ENCODE data around the gene SLC39A13.
A peak's percentile ranks its signal among the peaks of the same experiment; 100 is the strongest.

SLC39A13 gene

DNA sequence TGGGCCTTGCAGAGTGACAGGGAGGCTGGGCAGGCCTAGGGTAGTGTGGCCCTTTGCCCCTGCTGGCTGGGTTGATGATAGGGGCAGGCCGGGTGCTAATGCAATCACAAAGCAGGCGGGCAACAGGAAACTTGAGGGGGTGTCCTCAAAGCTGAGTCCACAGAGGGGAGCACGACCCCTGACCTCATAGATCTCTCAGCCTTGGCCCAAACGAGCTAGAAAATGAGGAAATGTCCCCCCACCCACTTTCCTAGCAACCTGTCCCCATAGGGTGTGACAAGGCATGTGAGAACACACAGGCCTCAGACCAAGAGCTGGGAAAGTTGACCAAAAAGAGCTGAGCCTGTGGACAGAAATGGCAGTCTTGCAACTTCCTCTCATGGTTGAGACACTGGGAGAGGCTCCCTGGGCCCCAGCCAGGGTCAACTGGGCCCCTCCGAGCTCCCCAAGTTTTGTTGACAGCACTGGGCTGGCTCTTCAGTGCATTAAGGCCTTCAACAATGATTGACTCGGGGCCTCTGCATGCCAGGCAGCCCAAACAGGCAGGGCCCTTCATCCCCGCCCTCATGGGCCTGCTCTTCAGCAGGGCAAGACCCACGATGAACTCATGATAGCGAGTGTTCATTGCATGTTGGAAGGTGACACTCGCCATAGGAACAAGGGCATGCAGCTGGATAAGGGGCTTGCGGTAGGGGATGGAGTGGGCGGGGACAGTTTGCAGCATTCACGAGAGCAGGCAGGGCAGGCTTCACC is 20.3 kb upstream of the SLC39A13 start:
- peak; percentile 93 to 100 for DNase-seq

DNA sequence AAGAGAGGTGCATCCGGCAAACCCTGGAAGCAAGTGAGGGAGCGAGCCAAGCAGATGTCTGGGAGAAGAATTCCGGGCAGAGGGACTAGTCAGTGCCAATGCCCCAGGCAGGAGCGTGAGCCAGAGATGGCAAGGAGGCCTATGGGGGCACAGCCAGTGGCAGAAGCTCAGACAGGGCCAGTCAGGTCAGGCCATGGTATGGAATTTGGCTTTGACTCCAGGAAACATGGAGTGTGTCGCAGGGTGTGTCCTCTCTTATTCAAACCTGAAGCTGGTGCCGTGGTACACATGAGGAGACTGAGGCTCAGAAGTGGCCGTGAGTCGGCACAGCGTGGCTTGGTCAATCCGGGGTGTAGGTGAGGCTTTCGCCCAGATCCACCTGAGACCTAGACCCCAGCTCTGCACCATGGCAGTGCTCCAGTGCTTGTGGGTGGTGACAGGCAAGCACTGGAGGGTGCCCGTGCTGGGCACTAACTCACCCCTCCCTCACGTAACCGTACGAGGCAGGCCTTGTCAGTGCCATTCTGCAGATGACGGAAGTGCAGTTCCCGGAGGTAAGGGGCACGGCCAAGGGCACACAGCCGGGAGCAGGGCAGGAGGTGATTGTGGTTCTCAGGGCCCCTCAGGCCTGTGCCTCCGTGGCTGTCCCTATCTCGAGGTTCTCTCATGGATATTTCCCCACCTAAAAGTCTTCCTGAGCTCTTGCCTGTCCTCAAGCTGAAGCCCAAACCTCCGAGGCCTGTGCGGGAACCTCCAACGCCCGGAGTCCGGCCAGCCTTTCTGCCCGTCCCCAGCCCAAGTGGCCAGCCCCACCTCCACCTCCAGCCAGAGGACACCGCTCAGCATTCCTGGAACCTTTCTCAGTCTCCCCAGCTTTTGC is 19.5 kb upstream of the SLC39A13 start:
- no peak for DNase-seq

DNA sequence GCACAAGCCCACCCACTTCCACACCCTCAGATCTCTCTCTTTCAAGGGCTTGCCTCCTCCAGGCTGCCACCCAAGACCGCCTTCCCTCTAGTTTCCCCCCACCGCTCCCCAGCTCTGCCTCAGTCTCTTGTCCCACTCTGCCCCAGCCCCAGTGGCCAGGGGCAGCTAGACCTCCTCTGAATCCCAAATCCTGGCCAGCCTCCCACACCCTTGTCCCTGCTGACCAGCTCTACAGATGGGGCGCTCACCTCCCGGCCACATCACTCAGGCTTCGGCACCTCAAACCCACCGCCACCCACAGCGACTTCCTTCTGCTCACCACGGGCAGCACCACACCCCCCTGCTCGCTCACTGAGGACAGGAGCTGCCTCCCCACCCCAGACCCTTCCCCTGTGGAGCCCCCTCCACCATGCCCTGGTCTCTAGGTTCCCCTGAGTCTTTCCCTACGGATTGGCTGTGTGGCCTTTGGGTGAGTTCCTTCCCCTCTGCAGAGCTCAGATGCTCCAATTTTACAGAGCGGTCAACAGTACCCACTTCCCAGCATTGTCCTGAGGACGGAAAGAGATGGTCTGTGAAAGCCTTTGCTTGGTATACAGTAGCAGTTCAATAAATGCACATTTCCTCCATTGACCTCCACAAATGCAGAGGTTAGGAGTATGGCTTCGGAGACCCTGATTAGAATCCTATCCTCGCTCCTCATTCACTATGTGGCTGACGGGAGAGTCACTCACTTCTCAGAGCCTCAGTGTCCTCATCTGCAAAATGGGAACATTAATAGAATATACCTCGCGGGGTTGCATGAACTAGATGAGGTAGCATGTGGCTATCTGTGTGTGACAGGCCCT is 18.6 kb upstream of the SLC39A13 start:
- no peak for DNase-seq

DNA sequence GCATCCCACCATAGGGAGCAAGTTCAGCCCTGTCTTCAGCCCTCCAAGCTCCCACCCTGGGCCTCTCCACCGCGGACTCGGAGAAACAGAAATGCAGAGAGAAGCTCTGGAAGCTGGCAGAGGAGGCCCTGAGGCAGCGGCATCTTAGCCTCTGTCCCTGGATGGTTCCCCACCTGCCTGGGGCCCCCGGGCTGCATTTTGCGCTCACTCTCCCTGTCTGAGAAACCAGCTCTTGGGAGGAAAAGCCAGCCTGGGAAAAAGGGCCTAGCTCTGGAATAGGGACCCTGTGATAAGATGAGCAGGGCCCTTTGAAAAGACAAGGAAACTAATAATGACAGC is 18.0 kb upstream of the SLC39A13 start:
- no peak for DNase-seq

DNA sequence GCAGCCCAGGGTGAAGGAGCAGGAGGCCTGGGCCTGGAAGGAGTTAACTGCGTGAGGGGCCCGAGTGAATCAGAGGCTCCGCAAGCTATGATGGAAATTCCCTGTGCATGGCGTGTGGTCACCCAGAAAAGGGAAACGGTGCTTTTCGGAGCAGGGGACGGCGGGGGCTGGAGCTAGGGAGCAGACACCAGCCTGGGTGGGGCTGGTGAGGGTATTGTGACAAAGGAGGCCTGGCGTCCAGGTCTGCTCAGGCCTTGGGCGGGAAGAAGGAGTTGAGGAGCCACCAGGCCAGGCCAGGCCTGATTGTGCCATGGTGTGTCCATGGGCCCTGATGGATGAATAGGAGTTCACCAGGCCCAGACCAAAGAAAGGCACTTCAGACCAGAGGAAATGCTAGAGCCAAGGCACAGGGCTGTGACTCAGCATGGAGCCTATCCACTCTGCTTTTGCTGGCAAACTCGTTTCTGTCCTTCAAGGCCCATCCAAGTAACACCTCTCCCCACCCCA is 17.3 kb upstream of the SLC39A13 start:
- peak; percentile 94 to 97 for DNase-seq

DNA sequence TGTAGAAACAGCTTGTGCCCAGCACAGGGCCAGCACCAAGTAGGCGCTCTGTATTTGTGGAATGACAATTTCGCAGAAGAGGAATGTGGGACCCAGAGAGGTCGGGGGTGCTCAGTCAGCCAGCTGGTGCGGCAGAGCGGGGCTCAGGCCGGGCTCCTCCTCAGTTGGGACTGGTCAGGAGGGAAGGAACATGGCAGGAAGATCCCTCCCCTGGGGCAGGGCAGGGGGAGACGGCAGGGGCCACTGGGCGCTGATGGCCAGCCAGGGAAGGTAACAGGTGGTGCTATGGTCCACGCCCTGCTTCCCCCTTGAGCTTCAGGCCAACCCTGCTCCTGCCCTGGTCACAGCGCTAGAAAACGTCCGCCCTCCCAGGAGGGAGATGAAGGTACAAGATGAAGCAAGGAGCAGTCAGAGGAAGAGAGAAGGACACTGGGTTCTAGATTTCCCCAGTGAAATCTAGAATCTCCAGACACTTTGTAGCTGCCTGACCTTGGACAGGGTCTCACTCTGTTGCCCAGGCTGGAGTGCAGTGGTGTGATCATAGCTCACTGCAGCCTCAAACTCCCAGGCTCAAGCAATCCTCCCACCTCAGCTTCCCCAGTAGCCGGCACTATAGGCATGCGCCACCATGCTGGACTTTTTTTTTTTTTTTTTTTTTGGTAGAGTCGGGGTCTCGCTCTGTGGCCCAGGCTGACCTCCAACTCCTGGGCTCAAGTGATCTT is 16.5 kb upstream of the SLC39A13 start:
- no peak for DNase-seq

DNA sequence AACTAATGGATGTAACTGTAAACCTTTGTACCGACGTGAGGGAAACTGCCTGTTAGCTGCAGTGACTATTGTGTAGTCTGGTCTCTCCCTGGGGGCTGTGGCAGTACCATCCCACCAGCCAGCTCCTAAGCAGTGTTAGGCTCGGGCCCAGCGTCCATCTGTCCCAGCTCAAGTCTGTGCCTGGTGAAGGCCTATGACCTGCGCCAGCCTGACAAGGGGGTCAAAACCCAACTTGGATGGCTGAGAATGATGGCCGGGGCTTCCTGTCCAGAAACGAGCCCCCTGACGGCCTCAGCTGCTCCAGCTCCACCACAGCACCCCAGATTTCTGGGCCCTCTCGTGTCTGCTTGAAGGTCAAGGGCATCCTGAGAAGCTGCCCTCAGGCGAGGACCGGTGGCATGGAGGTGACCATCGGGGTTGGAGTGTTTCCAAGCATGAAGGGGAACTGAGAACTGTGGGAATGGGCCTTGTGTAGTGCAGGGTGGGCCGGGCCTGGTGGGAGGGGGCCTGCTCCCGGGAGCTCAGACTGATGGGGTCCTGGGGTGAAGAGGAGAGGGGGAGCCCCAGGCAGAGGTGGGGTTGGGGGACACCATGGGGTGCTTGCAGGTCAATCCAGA is 15.7 kb upstream of the SLC39A13 start:
- DNase-seq, result peak in 1 of 2 donors; percentile 15

DNA sequence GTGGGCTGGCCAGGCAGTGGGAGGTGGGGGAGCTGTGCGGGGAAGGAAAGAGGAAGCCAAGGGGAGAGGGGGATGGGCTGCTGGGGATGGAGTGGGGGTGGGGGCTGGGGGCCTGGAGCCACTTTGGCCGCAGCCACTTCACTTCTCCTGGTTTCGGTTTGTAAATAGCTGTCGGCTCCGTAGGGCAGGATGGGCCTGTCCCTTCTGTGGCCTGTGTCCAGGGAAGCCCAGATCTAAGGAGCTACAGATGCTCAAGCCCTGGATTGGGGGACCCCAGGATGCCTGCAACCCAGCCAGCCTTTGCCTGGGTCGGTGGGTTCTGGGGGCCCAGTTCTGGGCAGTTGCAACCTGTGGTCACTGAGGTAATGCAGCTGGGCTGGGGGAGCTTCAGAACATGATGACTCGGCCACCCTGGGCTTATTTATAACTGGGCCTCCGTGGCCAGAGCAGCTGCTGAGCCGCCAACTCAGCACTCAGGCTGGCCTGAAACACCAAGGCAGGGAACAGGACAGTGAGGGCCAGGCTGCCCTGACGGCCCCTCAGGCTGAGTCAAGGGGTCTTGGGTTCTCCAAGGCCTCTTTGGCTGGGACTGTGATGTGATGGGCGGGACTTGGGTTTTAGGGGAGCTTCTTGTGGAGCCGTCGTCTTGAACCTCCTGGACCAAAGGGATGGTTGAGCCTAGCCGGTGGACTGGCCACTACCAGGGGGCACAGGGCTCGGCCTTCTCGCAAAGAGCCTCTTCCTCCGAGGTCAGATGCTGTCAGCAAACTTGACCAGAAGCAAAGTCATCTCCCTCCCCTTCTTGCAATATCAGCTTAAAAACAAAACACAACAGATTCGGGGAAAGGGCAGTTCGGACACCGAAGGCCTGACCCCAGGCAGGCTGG is 15.0 kb upstream of the SLC39A13 start:
- DNase-seq, result peak; percentile 39 to 58

DNA sequence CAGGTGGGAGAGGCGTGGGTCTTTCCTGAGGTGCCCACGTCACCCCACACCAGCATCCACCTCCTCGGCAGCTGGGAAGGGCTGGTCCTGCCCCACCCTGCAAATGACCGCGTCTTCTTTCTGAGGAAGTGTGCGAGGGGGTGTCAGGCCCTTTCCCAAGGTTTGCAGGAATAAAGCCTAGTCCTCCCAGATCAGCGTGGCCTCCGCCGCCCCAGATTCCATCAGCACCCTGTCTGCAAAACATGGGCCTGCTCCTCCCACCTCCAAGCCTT is 14.4 kb upstream of the SLC39A13 start:
- DNase-seq, result peak; percentile 39 to 85

DNA sequence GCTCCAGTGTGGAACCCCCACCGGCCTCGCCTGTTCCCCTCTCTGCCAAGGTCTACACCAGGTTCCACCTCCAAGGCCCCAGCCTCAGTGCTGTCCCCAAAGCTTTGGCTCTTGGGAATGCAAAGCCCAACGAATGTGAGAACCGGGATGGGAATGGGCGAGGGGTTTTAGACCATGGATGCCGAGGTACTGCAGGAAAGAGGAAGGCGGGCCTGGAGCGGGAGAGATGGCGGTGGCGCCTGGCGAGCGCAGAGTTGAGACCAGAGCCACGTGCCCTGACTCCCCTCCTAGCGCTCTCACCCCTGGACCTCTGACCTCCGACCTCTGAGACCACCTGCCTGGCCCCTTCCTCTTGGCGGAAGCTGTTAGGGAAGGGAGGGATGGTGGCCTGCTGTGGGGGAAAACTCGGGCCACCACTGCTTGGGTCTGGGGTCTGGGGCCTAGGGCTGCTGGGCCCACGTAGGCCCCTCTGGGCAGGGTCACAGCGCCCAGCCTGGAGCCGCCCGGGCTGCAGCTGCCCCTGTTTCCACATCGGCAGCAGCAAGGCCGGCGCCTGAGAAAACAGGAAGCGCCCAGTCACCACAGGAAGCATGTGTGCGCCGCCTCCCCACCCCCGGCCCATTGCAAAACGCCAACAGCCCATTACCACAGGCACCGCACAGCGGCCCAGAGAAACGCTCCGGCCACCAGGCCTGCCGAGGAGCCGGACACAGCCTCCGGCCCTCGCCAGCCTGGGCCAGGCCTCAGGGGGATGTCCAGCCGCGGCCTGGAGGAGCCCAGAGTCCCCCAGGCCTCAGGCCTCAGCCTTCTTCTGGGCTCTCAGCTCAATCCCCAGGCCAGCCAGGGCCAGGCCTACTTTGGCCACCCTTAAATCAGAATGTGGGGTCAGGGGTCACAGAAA is 13.8 kb upstream of the SLC39A13 start:
- DNase-seq, result peak; percentile 89 to 94

DNA sequence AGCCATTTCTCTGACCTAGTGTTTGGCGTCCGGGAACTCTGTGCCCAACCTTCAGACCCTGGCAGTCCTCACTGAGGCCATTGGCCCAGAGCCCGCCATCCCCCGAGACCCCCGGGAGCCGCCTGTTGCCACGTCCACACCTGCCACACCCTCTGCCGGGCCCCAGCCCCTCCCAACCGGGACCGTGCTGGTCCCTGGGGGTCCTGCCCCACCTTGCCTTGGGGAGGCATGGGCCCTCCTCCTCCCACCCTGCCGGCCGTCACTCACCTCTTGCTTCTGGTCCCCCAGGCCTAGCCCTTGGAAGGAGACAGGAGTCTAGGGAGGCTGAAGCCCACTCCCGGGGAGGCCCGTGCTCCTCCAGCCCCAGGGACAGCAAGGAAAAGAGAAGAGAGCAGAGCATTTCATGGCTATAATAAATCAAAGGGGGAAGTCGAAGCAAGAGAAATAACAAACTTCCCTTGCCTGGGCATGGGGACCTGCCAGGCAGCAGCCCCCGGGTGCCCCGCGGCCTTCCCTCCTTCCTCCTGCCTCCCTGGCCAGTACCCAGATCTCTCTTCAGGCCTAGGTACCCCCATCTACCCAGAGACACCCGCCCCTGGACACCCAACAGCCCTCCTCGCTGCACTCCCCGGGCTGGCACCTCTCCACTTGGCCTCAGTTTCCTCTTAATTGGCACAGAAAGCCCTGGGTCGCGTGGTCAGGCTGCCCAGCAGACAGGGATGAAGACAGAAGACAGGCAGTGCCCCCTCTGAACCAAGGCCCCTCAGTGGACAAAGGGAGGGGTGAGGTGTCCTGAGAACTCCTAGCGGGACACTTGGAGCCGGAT is 13.0 kb upstream of the SLC39A13 start:
- DNase-seq, result peak; percentile 35 to 39

DNA sequence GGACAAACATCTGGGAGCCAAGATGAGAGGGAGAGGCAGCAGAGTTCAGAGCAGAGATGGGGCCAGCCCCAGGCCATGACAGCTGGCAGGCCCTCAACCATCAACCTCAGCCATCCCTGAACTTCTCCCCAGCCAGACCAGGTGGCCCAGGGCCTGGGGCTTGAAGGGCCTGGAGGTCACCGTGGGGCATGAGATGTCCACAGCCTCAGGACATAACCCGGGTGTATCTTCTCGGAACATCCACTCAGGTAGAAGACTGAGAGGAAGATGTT is 12.4 kb upstream of the SLC39A13 start:
- no peak for DNase-seq

DNA sequence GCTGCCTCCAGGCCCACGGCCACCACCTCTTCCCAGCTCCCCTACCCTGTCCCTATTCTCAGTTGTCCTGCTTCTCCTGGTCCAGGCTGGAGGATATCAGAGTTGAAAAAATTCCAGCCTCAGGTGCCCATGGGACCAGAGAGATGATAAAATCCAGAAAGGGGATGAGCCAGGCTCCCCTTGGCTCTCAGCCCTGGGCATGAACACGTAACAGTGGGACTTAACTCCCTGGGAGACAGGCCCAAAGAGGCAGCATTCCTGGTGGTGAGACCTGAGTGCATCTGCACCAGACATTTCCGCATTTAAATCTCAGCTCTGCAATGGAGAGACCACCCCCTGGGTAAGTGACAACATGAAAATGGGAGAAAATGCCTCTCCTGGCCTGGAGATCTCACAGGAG is 10.4 kb upstream of the SLC39A13 start:
- no peak for DNase-seq

DNA sequence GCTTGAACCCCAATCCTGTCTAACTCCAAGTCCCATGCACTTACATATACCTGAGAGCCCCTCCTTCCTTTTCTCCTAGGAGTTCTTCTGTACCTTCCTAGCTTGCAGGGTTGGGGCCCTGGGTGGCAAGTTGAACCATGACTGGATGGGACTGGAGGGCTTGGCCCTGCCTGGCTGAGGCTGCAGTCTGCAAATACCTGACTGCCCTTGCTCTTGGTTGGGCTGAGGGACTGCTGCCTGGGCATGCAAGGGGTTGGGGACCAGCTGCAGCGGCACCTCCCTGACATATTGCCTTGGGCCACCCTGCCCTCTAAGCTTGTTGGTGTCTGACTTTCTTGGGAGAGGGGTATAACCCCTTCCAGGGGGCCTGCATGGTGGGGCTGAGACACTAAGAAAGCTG is 9.8 kb upstream of the SLC39A13 start:
- DNase-seq, result no peak

DNA sequence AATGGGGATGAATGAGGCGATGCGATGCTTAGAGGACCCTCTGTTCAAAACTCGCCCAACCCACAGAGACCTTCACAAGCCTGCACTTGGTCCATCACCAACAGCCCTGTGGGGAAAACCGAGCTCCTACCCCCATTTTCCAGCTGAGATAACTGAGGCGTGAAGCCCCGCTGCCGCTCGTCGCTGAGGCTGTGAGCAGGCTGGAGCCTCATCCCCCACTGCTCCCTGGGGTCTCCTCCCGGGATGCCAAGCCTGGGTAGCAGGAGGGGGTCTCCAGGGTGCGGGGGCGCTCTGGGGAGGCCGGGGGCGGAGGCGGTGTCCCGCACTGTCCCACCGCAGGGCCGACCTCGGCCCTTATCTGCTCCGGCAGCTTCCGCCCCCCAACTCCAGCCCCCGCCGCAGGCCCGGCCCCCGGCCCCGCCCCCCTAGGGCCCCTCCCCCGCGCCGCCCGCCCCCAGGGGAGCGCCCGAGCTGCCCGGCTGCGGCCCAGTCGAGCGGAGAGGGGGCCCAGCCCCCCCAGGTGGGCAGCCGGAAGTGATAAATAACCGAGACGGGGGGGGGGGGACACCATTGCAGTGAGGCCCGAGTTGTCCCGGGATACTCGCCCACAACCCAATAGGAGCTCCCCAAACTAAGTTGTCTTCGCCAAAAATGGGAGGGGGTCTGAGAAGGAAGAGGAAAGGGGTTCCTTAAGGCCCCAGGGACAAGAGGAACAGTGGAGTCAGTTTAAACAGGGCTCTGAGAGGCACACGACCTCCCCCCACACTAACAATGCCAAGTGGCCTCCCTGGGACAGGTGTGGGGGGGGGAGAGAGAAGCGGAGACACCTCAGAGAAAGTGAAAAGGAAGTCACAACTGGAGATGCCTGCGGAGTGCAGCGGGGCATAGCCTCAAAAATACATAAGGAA is 8.3 kb upstream of the SLC39A13 start:
- no peak for DNase-seq

DNA sequence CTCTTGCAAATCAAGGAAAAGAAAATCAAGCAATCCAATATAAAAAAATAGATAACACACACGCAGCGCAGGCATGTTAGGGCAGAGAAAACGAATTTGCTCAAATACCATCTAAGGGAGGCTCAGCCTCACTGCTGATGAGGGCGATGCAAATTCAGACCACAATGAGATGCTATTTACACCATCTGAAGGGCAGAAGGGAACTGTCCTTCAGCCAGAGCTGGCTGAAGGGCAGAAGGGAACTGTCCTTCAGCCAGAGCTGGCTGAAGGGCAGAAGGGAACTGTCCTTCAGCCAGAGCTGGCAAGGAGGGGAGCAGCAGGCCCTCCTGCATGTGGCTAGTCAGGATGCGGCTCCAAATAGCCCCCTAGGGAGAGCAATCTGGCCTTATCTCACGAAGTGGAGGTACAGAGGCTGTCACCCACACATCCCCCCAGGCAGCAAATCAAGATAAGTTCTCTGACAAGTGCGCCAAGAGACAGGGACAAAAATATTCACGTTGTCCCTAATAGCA is 7.6 kb upstream of the SLC39A13 start:
- DNase-seq, result peak; percentile 17 to 27

DNA sequence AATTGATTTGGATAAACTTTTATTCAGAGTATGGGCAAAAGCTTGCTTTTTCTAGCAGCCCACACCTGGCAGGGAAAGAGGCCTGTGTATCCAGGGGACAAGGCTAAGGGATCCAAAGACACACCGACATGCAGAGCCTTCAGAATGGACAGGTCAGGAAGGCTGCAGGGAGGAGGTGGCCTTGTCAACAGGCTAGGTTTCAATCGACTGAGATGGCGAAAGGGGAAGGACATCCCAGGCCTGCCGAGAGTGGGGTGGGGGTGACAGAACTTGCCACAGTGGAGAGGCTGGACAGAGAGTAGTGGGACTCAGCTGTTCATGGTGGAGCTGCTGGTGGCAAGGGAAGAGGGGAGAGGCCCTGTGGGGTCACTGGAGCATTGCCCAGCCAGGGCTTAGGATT is 5.3 kb upstream of the SLC39A13 start:
- no peak for DNase-seq

DNA sequence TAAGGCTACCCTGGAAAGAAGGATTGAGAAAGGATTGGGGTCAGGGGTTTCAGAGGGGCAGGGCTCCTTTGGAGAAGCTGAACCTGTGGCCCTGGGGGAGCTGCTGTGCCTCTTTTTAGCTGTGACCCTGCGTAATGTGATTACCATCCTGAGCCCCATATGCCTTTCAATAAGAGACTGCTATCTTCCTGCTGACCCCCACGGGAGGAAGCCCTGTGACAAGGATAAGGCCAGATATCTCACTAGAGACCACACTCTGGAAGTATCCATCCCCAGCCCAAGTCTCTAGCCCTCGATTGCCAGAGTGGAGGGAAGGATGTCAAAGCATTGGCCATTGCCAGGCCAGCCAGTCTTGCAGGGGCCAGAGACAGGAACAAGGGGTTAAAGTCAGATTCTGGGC is 4.8 kb upstream of the SLC39A13 start:
- DNase-seq, result no peak

Measured in inflammatory macrophage treated with lipopolysaccharide for 1 hour (primary cell).